GM19043 (cell line): ENCODE results near the gene GRXCR2.
"Not testable (repeated sequence)": the region's sequence is repeated elsewhere in the genome, so short reads cannot be mapped to it uniquely, and the experiment has no call there.

Source experiments
- ATAC-seq: cut with Tn5 transposase; IDR thresholded peaks from one replicate; pipeline ENCODE4 v1.9.1; 2021; ENCODE audit warnings: low read depth; ENCODE audit not compliant: unreplicated experiment

GRXCR2 gene

GRCh38 chr5:145840458-145841132 is 32.2 kb downstream of the GRXCR2 start:
- ATAC-seq = no peak

- no peak for ATAC-seq
These were observed 34.5 kb downstream of the GRXCR2 start for GRCh38 chr5:145838276-145838675.

DNA sequence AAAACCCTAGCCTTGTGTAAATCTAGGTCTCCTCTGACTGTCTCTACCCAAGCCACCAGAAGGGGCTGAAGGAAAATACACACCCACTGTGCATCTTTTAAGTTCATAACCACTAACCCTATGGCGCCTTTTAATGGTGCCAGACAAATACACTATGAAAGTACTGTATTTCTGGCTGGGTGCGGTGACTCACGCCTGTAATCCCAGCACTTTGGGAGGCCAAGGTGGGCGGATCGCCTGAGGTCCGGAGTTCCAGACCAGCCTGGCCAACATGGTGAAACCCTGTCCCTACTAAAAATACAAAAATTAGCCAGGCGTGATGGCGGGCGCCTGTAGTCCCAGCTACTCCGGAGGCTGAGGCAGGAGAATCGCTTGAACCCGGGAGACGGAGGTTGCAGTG is 36.6 kb downstream of the GRXCR2 start:
- not testable (repeated sequence) for ATAC-seq

GRCh38 chr5:145835848-145836239 is 37.0 kb downstream of the GRXCR2 start:
- ATAC-seq = no peak

GRCh38 chr5:145834917-145835847 is 37.6 kb downstream of the GRXCR2 start, which contains the start of gene PRELID2:
TSS of gene PRELID2 (minus strand) at chr5:145835342. CDS start at chr5:145835251, 91 bp downstream.
- peak; percentile 82 for ATAC-seq

- ATAC-seq = no peak
These were observed 38.3 kb downstream of the GRXCR2 start for GRCh38 chr5:145834554-145834916.

GRCh38 chr5:145833631-145834200 is 39.1 kb downstream of the GRXCR2 start:
- no peak for ATAC-seq

DNA sequence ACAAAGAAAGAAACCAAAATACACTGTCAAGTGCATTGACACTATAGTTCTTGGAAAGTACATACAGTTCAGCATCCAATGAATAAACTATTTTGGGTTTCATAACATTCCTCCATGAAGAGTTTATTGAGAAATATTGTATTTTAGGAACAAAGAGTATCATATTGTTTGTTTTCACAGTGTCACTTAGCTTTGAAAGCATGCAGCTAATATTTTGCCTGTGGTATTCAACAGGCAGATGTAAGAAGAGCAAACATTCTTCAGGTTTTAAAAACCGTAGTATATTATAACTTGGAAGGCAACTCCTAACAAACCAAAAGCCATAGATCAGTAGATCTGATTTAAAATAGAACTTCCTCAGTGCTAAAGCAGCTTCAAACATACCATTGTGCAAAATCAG is 42.2 kb downstream of the GRXCR2 start:
- no peak for ATAC-seq

DNA sequence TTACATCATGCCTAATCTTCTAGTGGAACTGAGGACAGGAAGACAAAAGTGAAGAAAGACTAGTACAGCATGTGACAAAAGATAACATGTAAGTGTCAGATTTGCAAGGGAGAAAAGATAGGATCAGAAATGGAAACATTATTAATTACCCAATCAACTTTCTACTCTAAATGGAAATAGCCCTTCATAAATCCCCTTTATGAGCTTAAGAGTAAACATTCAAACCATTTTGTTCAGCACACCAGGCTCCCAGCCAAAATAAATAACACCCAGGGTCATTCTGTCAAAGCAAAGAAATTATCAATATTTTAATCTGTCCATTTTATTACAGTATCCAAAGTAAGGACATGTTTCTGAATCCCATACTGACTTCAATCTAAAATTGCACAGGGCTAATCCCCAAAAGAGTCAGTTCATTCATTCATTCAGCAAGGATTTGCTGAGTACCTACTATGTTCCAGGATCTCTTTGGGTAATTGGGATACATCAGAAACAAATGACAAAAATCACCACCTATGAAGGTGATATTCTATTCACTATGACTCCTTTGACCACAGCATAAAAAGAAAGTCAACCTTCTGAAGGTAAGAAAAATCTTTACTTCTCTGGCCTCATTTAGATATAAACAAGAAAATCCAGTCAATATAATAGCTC is 43.0 kb downstream of the GRXCR2 start:
- ATAC-seq = no peak

GRCh38 chr5:145826895-145827674 is 45.7 kb downstream of the GRXCR2 start:
- no peak for ATAC-seq

DNA sequence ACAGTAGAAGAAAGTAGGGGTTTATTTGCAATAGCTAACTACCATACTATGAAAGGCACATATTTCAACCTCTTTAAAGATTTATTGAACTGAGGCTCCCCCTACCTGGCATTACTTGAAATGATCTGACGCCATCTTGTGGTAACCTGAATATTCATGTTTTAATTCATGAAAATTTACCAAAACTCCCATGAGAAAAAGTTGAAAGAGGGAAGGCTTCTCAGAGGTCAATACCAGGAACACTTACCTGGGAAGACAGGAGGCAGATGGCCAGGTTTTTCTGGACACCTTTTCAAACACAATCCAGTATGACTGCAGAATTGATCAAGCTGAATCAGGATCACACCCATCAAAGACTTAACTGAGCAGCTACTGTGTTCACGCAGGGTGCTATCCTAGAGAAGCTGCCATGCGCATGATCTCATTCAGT is 47.0 kb downstream of the GRXCR2 start:
- peak; percentile 63 for ATAC-seq

DNA sequence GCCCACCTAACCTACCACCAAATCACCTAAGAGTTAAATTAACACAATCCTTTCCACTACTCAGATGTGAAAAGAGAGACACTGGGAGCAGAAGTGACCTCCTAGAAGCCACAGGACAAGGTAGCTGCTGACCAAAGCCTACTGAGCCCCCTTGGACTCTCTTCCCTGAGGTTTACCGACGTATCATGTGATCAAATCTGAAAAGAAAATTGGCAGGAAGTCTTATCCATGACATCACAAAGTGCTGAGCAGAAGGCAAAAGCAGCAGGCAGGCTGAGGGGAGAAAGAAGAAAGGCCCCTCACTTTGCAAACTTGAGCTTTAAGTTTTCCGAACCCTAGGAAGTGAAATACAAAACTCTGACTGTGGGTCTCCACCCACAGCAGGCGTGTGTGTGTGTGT is 48.8 kb downstream of the GRXCR2 start:
- ATAC-seq = no peak

GRCh38 chr5:145818604-145819003 is 54.2 kb downstream of the GRXCR2 start:
- ATAC-seq = no peak

- no peak for ATAC-seq
These were observed 59.9 kb downstream of the GRXCR2 start for GRCh38 chr5:145812877-145813276.

GRCh38 chr5:145811834-145812625 is 60.8 kb downstream of the GRXCR2 start:
- ATAC-seq = no peak
